Brain microvascular endothelial cell (primary cell): ENCODE measurements around the gene ADPRHL1.
"Not testable (repeated sequence)": the region's sequence is repeated elsewhere in the genome, so short reads cannot be mapped to it uniquely, and the experiment has no call there.

Experiments
- DNase-seq: peaks from one replicate; pipeline ENCODE4 v3.0.0-alpha.2; 2020
- H3K27ac ChIP-seq: fragments of 250-450 bp; sonication (Bioruptor Pico); 2 replicates; pipeline ENCODE4 v1.5.1; 2020; ENCODE audit warnings: mild to moderate bottlenecking, moderate library complexity
- H3K27me3 ChIP-seq: fragments of 250-450 bp; sonication (Bioruptor Pico); replicated peaks from 2 replicates; pipeline ENCODE4 v1.5.1; 2020; ENCODE audit warnings: mild to moderate bottlenecking
- H3K36me3 ChIP-seq: fragments of 250-450 bp; sonication (Bioruptor Pico); replicated peaks from 2 replicates; pipeline ENCODE4 v1.5.1; 2020; ENCODE audit warnings: mild to moderate bottlenecking
- H3K4me3 ChIP-seq: 2 replicates; pipeline ENCODE4 v1.5.1; 2011; ENCODE audit warnings: low read depth, mild to moderate bottlenecking, control low read depth, low read length, moderate library complexity
- CTCF ChIP-seq: IDR thresholded peaks from 2 replicates; pipeline ENCODE4 v1.5.1; 2011; ENCODE audit warnings: low read depth, mild to moderate bottlenecking, moderate library complexity, low read length, control low read depth, inconsistent platforms; ENCODE audit errors: missing control alignments
- in situ Hi-C: cut with HindIII; loops from 2 replicates; pipeline ENCODE4 v1.10.0; 2017; ENCODE audit warnings: low sequenced_read_pairs, low pct_ligation_motif_present

Gene ADPRHL1

DNA sequence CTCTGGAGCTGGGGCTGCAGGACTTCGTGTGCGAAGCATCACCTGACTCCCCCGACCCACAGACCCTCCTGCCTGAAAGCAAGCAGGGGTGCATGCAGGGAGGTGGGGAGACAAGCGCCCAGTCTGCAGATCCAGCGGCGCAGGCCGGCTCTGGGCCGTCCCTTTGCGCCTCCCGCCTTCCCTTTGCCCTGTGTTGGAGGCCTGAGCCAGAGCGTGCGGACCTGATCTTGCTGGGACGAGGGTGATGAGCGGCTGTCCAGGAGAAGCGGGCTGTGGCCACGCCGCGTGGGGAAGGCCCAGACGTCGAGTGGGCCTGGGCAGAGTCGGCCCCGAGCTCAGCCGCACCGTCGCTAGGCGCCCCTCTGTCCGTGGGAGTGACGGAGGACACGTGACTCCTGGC, 84.1 kb downstream of the ADPRHL1 start:
- H3K27ac ChIP-seq, result no peak overlapping the region
- no peak for DNase-seq
- in situ Hi-C loops, result no loop called here
- no peaks in the 10 kb centered on the region for H3K27me3 ChIP-seq
- H3K36me3 ChIP-seq, result no peaks in the 10 kb centered on the region
- TF ChIP-seq CTCF, result no peak
- H3K4me3 ChIP-seq, result no peak overlapping the region

DNA sequence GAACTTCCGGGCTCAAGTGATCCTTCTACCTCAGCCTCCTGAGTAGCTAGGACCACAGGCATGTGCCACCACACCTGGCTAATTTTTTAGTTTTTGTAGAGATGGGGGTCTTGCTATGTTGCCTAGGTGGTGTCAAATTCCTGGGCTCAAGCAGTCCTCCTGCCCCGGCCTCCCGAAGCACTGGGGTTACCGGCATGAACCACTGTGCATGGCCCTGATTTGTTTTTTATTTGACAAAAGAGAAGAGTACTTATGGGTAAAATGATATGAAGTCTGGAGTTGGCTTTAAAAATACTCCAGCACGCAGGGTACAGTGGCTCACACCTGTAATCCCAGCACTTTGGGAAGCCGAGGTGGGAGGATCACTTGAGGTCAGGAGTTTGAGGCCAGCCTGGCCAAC, 84.9 kb downstream of the ADPRHL1 start:
- DNase-seq, H3K27me3 ChIP-seq, in situ Hi-C loops: not testable (repeated sequence)

GRCh38 chr13:113367771-113368170, 85.5 kb downstream of the ADPRHL1 start:
- Histone ChIP-seq H3K36me3 (no peaks in the 10 kb centered on the region), H3K27me3 (peaks cover 11% of the 10 kb centered on the region), H3K27ac (no peak overlapping the region), H3K4me3 (no peak overlapping the region)
- in situ Hi-C loops, result no loop called here
- DNase-seq, result no peak
- no peak for TF ChIP-seq CTCF

More for the DNA sequence above, 84.9 kb downstream of the ADPRHL1 start:
- H3K27ac ChIP-seq, H3K36me3 ChIP-seq, H3K4me3 ChIP-seq: not testable (repeated sequence)

DNA sequence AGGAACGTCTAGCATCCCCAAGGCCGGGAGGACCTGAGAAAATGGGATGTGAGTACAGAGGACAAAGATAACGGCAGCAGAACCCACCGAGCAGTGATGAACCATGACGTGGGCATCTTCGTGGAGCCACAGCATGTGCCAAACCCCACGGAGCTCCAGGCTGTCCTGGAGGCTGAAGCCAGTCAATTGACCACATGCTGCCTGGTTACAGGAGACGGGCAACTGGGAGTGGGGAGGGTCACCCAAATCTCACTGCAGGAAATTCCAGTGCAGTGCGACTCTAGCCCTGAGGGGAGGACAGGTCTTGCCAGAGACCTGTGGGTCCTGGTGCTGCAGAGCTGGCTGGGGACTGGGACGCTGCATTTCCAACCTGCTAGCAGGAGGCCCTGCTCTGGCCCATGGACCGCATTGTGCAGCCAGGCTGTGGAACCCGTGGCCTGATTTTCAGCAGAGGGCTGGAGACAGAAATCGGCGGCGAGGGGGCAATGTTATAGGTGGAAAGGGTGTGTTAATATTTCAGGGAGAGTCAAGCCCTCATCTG, 86.2 kb downstream of the ADPRHL1 start:
- TF ChIP-seq CTCF, result no peak
- in situ Hi-C loops, result no loop called here
- Histone ChIP-seq H3K27me3 (peaks cover 16% of the 10 kb centered on the region), H3K4me3 (no peak overlapping the region), H3K27ac (no peak overlapping the region), H3K36me3 (no peaks in the 10 kb centered on the region)
- DNase-seq, result no peak

GRCh38 chr13:113365971-113366588, 87.2 kb downstream of the ADPRHL1 start:
- H3K27me3 ChIP-seq, result peaks cover 16% of the 10 kb centered on the region
- no peak for TF ChIP-seq CTCF
- in situ Hi-C loops, result no loop called here
- DNase-seq, result no peak
- H3K36me3 ChIP-seq, result no peaks in the 10 kb centered on the region
- H3K4me3 ChIP-seq, result no peak overlapping the region
- no peak overlapping the region for H3K27ac ChIP-seq

DNA sequence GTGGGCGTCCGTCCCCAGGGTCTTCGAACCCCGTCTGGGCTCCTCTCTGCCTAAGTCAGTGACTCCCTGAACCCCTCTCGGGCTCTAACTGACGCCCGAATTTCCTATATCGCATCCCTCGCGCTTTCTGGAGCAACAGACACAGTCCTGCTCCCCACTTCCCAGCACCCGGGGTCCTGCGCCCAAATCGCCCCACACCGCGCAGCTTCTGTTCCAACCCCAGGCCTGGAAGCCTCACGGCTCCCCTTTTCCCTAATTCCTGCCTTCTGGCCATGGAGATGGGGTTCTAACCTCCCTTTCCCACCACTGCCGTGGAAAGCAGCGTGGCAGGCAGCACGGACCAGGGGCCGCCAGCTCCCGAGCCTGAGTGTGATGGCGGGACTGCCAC, 87.7 kb downstream of the ADPRHL1 start:
- peaks cover 16% of the 10 kb centered on the region for H3K27me3 ChIP-seq
- H3K4me3 ChIP-seq, result no peak overlapping the region
- in situ Hi-C loops, result no loop called here

More for the DNA sequence above, 87.7 kb downstream of the ADPRHL1 start:
- Histone ChIP-seq H3K27ac (no peak overlapping the region), H3K36me3 (no peaks in the 10 kb centered on the region)
- no peak for DNase-seq
- no peak for TF ChIP-seq CTCF
